Liver (tissue), 3 donors: Measurements from ENCODE around the gene FAT1.

Source experiments
- CTCF ChIP-seq: fragments of 150-350 bp; IDR thresholded peaks from 2 replicates; pipeline ENCODE4 v1.5.1; 2017; ENCODE audit warnings: improper control_type of control experiment, low read depth, low read length; ENCODE audit not compliant: missing input control
- RXRA ChIP-seq, 2 donors: IDR thresholded peaks; 2 replicates each; pipeline ENCODE4 v1.6.1; 2017 to 2018; ENCODE audit warnings: antibody characterized with exemption in 2 of 2, mild to moderate bottlenecking in 1 of 2
- TF ChIP-seq, protein P1 (sequence below): IDR thresholded peaks from 2 replicates; pipeline ENCODE4 v1.6.1; 2016; ENCODE audit warnings: antibody characterized with exemption
- TF ChIP-seq, protein P2 (sequence below): IDR thresholded peaks from 2 replicates; pipeline ENCODE4 v1.6.1; 2016; ENCODE audit warnings: antibody characterized with exemption
- donor health status: healthy.
- donor health status: healthy.

DNA sequence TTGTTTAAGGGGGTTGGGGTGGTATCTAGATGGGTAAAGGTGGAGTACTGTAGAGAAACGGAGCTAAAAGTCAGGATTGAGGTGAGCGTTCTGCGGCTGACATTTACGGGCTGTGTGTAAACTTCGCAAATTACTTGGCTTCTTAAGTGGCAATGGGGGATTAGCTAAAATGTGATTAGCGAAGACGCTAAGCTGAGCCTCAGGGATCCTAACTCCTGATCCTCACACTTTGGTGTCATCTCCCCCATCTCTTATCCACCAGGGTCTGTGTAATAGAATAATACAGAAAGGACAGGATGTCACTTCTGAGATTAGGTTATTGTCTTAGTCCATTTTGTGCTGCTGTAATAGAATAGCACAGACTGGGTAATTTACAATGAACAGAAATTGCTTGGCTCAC is 10.6 kb upstream of the FAT1 start:
- TF ChIP-seq CTCF (no peak), RXRA (IDR thresholded peaks at IDR 0.05) (no peak)
- TF ChIP-seq, protein P1, sequence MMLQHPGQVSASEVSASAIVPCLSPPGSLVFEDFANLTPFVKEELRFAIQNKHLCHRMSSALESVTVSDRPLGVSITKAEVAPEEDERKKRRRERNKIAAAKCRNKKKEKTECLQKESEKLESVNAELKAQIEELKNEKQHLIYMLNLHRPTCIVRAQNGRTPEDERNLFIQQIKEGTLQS, result no peak
- TF ChIP-seq, protein P2, sequence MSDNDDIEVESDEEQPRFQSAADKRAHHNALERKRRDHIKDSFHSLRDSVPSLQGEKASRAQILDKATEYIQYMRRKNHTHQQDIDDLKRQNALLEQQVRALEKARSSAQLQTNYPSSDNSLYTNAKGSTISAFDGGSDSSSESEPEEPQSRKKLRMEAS, result no peak
